Tibial artery (tissue), 4 donors: ENCODE data around the gene MAB21L3.

Experiments
- DNase-seq, 2 donors: peaks; one replicate each; pipeline ENCODE4 v3.0.0-alpha.2; 2019
- H3K27ac ChIP-seq, 2 donors: fragments of 200-600 bp; sonication (generic) in 1 of 2; 1 replicate in 1 of 2; 2 replicates in 1 of 2; pipeline ENCODE4 v1.5.1; 2018 to 2019; ENCODE audit warnings: mild to moderate bottlenecking in 1 of 2
- H3K27me3 ChIP-seq, 2 donors: fragments of 200-600 bp; sonication (generic) in 1 of 2; one replicate each; pipeline versions ENCODE4 v1.5.1 to v1.6.0; 2016 to 2019
- H3K36me3 ChIP-seq, 3 donors: fragments of 200-600 bp; sonication (generic) in 2 of 3; one replicate each; pipeline ENCODE4 v1.5.1; 2016 to 2019; ENCODE audit warnings: mild to moderate bottlenecking in 2 of 3
- H3K4me1 ChIP-seq, 4 donors: fragments of 200-600 bp; sonication (generic) in 2 of 4; 1 replicate in 3 of 4; 2 replicates in 1 of 4; pipeline ENCODE4 v1.5.1; 2016 to 2019
- H3K4me3 ChIP-seq, 2 donors: fragments of 200-600 bp; sonication (generic) in 1 of 2; 1 replicate in 1 of 2; 2 replicates in 1 of 2; pipeline ENCODE4 v1.5.1; 2018 to 2019; ENCODE audit warnings: mild to moderate bottlenecking in 2 of 2
- H3K9me3 ChIP-seq, 3 donors: fragments of 200-600 bp; sonication (generic) in 1 of 3; one replicate each; pipeline ENCODE4 v1.5.1; 2016 to 2019
- intact Hi-C: fragments of 100-400 bp; cut with DNase I; formaldehyde crosslinking; loops from one replicate; pipeline ENCODE4 v1.15.0; 2023; ENCODE audit warnings: low total_unique reads
- TF ChIP-seq, protein P1 (sequence below), 2 experiments: fragments of 200-600 bp in 1 of 2; fragments of 450-650 bp in 1 of 2; IDR thresholded peaks; one replicate each; pipeline ENCODE4 v1.5.1; 2017 to 2019; ENCODE audit warnings: antibody characterized with exemption in 2 of 2, mild to moderate bottlenecking in 1 of 2, moderate library complexity in 1 of 2

Gene MAB21L3

DNA sequence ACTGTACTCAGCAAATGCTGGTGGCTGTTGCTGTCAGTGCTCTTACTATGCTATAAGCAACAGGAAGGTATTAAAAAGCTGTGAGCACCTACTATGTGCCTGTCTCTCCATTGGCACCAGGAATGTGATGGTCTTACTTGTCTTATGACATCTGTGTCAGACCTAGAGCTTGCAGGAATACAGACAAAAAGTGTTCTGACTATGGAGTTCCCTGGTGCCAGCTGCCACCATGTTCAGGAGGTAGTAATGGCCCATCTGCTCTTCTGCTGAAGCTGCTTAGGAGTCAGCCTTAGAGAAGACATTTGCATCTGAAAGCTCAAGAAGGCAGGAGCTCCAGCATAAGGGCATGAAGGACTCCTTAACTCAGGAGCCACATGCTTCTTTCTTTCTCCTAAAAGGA, 52.3 kb downstream of the MAB21L3 start:
- Histone ChIP-seq H3K27ac (peak overlapping the region; percentile 87 to 95), H3K4me1 (peaks cover 0 to 50% (median 47%) of the 10 kb centered on the region in 4 donors), H3K9me3 (no peaks in the 10 kb centered on the region), H3K36me3 (no peaks in the 10 kb centered on the region), H3K4me3 (no peak overlapping the region), H3K27me3 (no peaks in the 10 kb centered on the region)
- TF ChIP-seq, protein P1, sequence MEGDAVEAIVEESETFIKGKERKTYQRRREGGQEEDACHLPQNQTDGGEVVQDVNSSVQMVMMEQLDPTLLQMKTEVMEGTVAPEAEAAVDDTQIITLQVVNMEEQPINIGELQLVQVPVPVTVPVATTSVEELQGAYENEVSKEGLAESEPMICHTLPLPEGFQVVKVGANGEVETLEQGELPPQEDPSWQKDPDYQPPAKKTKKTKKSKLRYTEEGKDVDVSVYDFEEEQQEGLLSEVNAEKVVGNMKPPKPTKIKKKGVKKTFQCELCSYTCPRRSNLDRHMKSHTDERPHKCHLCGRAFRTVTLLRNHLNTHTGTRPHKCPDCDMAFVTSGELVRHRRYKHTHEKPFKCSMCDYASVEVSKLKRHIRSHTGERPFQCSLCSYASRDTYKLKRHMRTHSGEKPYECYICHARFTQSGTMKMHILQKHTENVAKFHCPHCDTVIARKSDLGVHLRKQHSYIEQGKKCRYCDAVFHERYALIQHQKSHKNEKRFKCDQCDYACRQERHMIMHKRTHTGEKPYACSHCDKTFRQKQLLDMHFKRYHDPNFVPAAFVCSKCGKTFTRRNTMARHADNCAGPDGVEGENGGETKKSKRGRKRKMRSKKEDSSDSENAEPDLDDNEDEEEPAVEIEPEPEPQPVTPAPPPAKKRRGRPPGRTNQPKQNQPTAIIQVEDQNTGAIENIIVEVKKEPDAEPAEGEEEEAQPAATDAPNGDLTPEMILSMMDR (IDR thresholded peaks at IDR 0.05): no peak
- no peak for DNase-seq
- intact Hi-C loops: no loop called here

DNA sequence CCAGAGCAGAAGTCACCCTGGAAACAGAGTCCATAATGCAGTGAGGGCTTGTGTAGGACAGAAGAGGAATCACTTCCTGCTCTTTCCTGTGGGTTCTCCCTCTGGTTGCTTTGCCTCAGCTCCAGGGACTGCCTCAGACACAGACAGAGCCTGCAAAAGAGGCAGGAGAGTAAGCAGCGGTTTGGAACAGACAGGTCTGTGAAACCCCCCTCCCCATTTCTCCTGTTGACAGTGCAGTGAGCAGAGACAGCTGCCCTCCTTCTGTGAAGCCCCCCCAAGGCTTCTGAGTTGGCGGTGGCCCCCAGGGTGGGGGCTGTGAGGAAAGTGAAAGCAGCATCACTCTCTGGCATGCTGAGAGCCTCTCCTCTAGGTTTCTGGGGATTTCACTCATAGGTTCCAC, 53.0 kb downstream of the MAB21L3 start:
- Histone ChIP-seq H3K27me3 (no peaks in the 10 kb centered on the region), H3K27ac (peak overlapping the region; percentile 87 to 95), H3K4me3 (no peak overlapping the region), H3K4me1 (peaks cover 0 to 56% (median 50%) of the 10 kb centered on the region in 4 donors), H3K9me3 (no peaks in the 10 kb centered on the region), H3K36me3 (no peaks in the 10 kb centered on the region)
- TF ChIP-seq, protein P1 (IDR thresholded peaks at IDR 0.05): no peak
- DNase-seq: no peak
- intact Hi-C loops: no loop called here

DNA sequence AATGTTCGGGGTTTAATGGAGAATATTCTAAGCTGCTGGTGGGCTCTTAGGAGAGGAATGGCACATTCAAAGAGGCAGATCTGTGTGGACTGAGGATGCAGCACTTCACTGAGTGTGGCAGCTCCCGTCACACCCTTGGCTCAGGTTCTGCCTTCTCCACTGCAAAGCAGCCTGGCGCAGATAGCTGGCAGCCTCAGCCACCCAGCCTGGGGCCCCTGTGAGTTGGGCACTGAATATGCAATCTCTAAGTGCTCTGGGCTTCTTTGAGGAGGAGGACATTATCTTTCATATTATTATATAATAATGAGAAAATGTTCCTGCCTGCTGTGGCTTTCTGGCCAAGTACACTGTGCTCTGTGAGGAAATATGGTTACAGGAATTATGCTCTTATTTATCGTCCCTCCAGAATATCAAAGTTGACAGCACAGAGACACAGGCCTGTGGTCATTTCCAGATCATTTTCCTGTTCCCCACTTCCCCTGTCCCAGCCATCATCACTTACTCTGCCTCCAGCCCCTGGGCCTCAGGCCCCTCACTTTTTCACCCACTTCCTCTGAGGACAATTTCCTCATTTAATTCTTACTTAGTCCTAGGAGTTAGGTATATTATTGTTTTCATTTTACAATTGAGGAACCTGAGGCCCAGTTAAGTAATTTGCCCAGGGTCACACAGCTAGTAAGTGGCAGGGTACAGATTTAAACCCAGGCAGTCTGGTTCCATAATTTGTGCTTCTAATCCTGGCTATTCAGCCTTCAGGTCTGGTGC, 53.6 kb downstream of the MAB21L3 start:
- no peak overlapping the region for H3K4me3 ChIP-seq
- intact Hi-C loops: loop anchor here (5.0 kb wide), 1 partner anchor 208 kb away; the partner anchor contains the start of gene ATP1A1
- peak overlapping the region; percentile 87 to 95 for H3K27ac ChIP-seq
- TF ChIP-seq, protein P1 (IDR thresholded peaks at IDR 0.05): no peak
- H3K4me1 ChIP-seq: peaks cover 0 to 56% (median 50%) of the 10 kb centered on the region in 4 donors
- H3K27me3 ChIP-seq: no peaks in the 10 kb centered on the region
- H3K36me3 ChIP-seq: no peaks in the 10 kb centered on the region
- DNase-seq: peak; percentile 49 to 83
- no peaks in the 10 kb centered on the region for H3K9me3 ChIP-seq

DNA sequence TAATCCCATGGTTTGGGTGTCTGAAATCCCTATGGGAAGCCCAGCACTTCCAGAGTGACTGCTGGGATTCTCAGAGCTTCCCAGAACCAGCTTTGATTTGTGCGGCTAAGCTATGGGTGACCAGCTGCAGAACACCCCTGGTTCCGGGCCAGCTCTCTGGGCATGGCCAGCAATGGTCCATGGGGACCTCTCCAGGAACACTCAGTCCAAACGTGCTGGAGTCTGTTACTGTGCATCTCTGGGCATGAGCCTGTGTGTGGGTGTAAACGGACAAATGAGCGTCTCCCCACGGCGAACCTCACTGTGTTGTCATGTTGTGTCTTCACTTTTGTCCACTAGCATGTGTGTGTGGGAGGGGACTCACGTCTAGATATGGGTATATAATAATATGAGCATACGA, 54.4 kb downstream of the MAB21L3 start:
- H3K4me1 ChIP-seq: peaks cover 0 to 56% (median 50%) of the 10 kb centered on the region in 4 donors

DNA sequence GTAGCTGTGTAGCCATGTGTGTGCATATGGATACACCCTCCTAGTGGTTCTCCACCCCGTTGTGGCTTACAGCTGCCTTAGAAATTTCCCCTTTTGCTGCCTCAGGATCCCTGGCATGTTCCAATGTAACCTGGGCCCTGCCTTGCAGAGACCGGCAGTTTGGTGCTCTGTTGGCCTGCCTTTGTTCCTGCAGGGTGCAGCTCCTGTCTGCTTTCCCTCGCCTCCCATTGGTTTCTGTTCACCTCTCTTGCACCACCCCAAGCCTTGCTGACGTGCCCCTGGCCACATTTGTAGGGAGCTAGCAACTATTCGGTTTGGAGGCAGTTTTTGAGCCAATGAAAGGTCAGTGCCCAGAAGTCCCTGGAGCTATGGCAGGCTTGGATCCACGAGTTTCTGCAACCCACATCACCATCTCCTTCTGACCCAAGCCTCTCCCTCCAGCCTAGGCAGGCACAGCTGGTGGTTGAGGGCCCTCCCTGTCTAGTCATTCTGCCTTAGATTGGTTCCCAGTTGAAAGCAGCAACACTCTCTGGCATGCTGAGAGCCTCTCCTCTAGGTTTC, 54.9 kb downstream of the MAB21L3 start:
- intact Hi-C loops: loop anchor here (5.0 kb wide), 1 partner anchor 206 kb away; the partner anchor contains the start of gene ATP1A1
- Histone ChIP-seq H3K36me3 (no peaks in the 10 kb centered on the region), H3K27ac (peak overlapping the region; percentile 87 to 95), H3K4me3 (no peak overlapping the region), H3K4me1 (peaks cover 0 to 56% (median 50%) of the 10 kb centered on the region in 4 donors), H3K27me3 (no peaks in the 10 kb centered on the region), H3K9me3 (no peaks in the 10 kb centered on the region)
- DNase-seq: peak; percentile 35 to 84
- TF ChIP-seq, protein P1 (IDR thresholded peaks at IDR 0.05): no peak

More for the DNA sequence above, 54.4 kb downstream of the MAB21L3 start:
- Histone ChIP-seq H3K27me3 (no peaks in the 10 kb centered on the region), H3K9me3 (no peaks in the 10 kb centered on the region), H3K27ac (peak overlapping the region; percentile 87 to 95), H3K36me3 (no peaks in the 10 kb centered on the region), H3K4me3 (no peak overlapping the region)
- DNase-seq: peak; percentile 87 to 94
- TF ChIP-seq, protein P1 (IDR thresholded peaks at IDR 0.05): no peak
- intact Hi-C loops: loop anchor here (5.0 kb wide), 1 partner anchor 207 kb away; the partner anchor contains the start of gene ATP1A1
